GM12878 (cell line): ENCODE data around the gene ARHGDIG. TPM values are rescaled to one million over a fixed set of nuclear protein-coding genes. Genes with fewer than 3 reads are reported as not detected.

ENCODE experiments used
- ATAC-seq: fragments of 200-7000 bp; cut with Tn5 transposase; 3 replicates; pipeline ENCODE4 v1.9.1; 2020; ENCODE audit warnings: mild to moderate bottlenecking, moderate library complexity
- BruUV-seq: library from RNA; stranded (reverse); fragments of 400-500 nt; replicated peaks from 2 replicates; lab custom pipeline; 2021; lab: Mats Ljungman, UMichigan
- CTCF ChIA-PET: fragments of 300-600 bp; sonication (Branson Sonifier 250); formaldehyde crosslinking; extraction: SDS; loops from one replicate; lab custom pipeline; 2021; ENCODE audit warnings: inconsistent platforms; lab: Yijun Ruan, JAX
- POLR2A ChIA-PET: fragments of 350-600 bp; formaldehyde crosslinking; extraction: SDS; loops from one replicate; lab custom pipeline; 2021; ENCODE audit warnings: inconsistent platforms; lab: Charles Lee
- RAD21 ChIA-PET: fragments of 300-600 bp; sonication (Branson Sonifier 250); formaldehyde crosslinking; loops from one replicate; lab custom pipeline; 2023; ENCODE audit warnings: antibody characterized with exemption; ENCODE audit not compliant: unreplicated experiment; lab: Charles Lee
- SMC1A ChIA-PET: fragments of 300-600 bp; sonication (Branson Sonifier 250); formaldehyde crosslinking; loops from one replicate; lab custom pipeline; 2023; ENCODE audit not compliant: unreplicated experiment, uncharacterized antibody; lab: Charles Lee
- DNase-seq: peaks from one replicate; pipeline ENCODE4 v3.0.0-alpha.2; 2011; ENCODE audit warnings: low read depth, low spot score
- FAIRE-seq: peaks from 3 replicates; lab custom pipeline; 2011; peaks lifted over from hg19 to GRCh38; lab: Jason Lieb, UNC
- H2AFZ ChIP-seq: 2 replicates; pipeline ENCODE4 v1.6.0; 2011; ENCODE audit warnings: low read depth, low read length, control low read depth; ENCODE audit not compliant: control insufficient read depth
- H3K27ac ChIP-seq: 2 replicates; pipeline ENCODE4 v1.5.1; 2011; ENCODE audit warnings: control low read depth; ENCODE audit not compliant: control insufficient read depth, insufficient read depth
- H3K27me3 ChIP-seq, 2 experiments: replicated peaks in 1 of 2; 2 replicates each; pipeline versions ENCODE4 v1.6.0 to v1.6.1; 2011; ENCODE audit warnings: low read length in 1 of 2; ENCODE audit not compliant: control insufficient read depth in 2 of 2, insufficient read depth in 2 of 2
- H3K36me3 ChIP-seq, 2 experiments: 2 replicates each; pipeline ENCODE4 v1.5.1; 2011; ENCODE audit warnings: low read length in 1 of 2; ENCODE audit not compliant: control insufficient read depth in 2 of 2, insufficient read depth in 2 of 2
- H3K4me1 ChIP-seq: 2 replicates; pipeline ENCODE4 v1.6.1; 2011; ENCODE audit warnings: mild to moderate bottlenecking, low read length, moderate library complexity, mixed read lengths; ENCODE audit not compliant: control insufficient read depth, insufficient read depth
- H3K4me2 ChIP-seq: 2 replicates; pipeline ENCODE4 v1.6.0; 2011; ENCODE audit warnings: control low read depth; ENCODE audit not compliant: control insufficient read depth, insufficient read depth
- H3K4me3 ChIP-seq: fragments of 200-600 bp; sonication (generic); 2 replicates; pipeline ENCODE4 v1.5.1; 2016
- H3K79me2 ChIP-seq: 2 replicates; pipeline ENCODE4 v1.6.0; 2011; ENCODE audit warnings: low read length; ENCODE audit not compliant: control insufficient read depth, insufficient read depth
- H3K9ac ChIP-seq: 2 replicates; pipeline ENCODE4 v1.8.0; 2011; ENCODE audit warnings: low read length, control low read depth, mixed read lengths; ENCODE audit not compliant: control insufficient read depth, insufficient read depth
- H3K9me3 ChIP-seq: replicated peaks from 3 replicates; pipeline ENCODE4 v1.5.1; 2011; ENCODE audit warnings: mild to moderate bottlenecking, low read length; ENCODE audit not compliant: control insufficient read depth, insufficient read depth
- H4K20me1 ChIP-seq: 2 replicates; pipeline ENCODE4 v1.6.0; 2011; ENCODE audit not compliant: control insufficient read depth, insufficient read depth
- CUX1 ChIP-seq: IDR thresholded peaks from 2 replicates; pipeline ENCODE4 v1.6.1; 2012; ENCODE audit warnings: improper control_type of control experiment, low read depth, low read length; ENCODE audit not compliant: insufficient replicate concordance
- ETV6 ChIP-seq, 2 experiments: fragments of 450-650 bp in 1 of 2; IDR thresholded peaks in 1 of 2; conservative IDR thresholded peaks in 1 of 2; 2 replicates each; pipeline ENCODE4 v1.6.1; 2014; ENCODE audit warnings: antibody characterized with exemption in 1 of 2, borderline replicate concordance in 1 of 2, low read depth in 1 of 2, mild to moderate bottlenecking in 1 of 2, moderate library complexity in 1 of 2
- MYB ChIP-seq: fragments of 150-350 bp; IDR thresholded peaks from 2 replicates; pipeline ENCODE4 v1.6.1; 2014; ENCODE audit warnings: mild to moderate bottlenecking, low read depth, low read length, borderline replicate concordance
- ZNF687 ChIP-seq: fragments of 450-650 bp; IDR thresholded peaks from 2 replicates; pipeline ENCODE4 v1.6.1; 2017; ENCODE audit warnings: mild to moderate bottlenecking, moderate library complexity
- WGBS: methylation state at CpG from one replicate; pipeline ENCODE4 v1.1.6; 2016; ENCODE audit warnings: low lambda C conversion rate; ENCODE audit not compliant: insufficient replicate concordance, insufficient coverage; ENCODE audit errors: missing lambda C conversion rate; 5-methylcytosine and 5-hydroxymethylcytosine counted together
- in situ Hi-C: fragments of 300-500 bp; cut with MboI; formaldehyde crosslinking; loops from 9 replicates; pipeline ENCODE4 v1.14.3; 2018; ENCODE audit warnings: mixed read lengths
- intact Hi-C: fragments of 100-400 bp; cut with micrococcal nuclease; formaldehyde crosslinking; loops from one replicate; pipeline ENCODE4 v1.14.2; 2022; ENCODE audit not compliant: unreplicated experiment
- polyA plus RNA-seq, 11 experiments: library from polyadenylated mRNA; depleted of rRNA in 4 of 11; unstranded in 6 of 11; stranded (reverse) in 5 of 11; fragments of >200 nt; fragmentation: Nextera tagmentation in 4 of 11; fragmentation: Illumina TruSeq in 1 of 11; extraction: Ambion mirVana in 4 of 11; extraction: Trizol in 1 of 11; gene quantifications; 1 replicate in 1 of 11; 2 replicates in 10 of 11; pipeline versions ENCODE4 v1.2.1 to v1.2.3, GENCODE V29; 2011 to 2016; ENCODE audit warnings: inconsistent platforms in 2 of 11, missing spikeins in 2 of 11, low read depth in 1 of 11
- total RNA-seq, 4 experiments: library from RNA; depleted of rRNA in 3 of 4; stranded (reverse); fragments of >200 nt in 3 of 4; fragmentation: Illumina TruSeq in 1 of 4; extraction: Trizol in 1 of 4; gene quantifications; 2 replicates each; pipeline versions ENCODE4 v1.2.1 to v1.2.3, GENCODE V29; 2013 to 2021
- TF ChIP-seq, protein P1 (sequence below): IDR thresholded peaks from 2 replicates; pipeline ENCODE4 v1.6.1; 2012; ENCODE audit warnings: low read depth, low read length, improper control_type of control experiment
- TF ChIP-seq, protein P2 (sequence below), 3 experiments: IDR thresholded peaks in 2 of 3; conservative IDR thresholded peaks in 1 of 3; 2 replicates each; pipeline ENCODE4 v1.5.1; 2011; ENCODE audit warnings: low read depth in 3 of 3, low read length in 3 of 3, mild to moderate bottlenecking in 3 of 3, control low read depth in 2 of 3, moderate library complexity in 2 of 3, inconsistent platforms in 1 of 3, mixed read lengths in 1 of 3; ENCODE audit not compliant: control insufficient read depth in 2 of 3, insufficient read depth in 1 of 3; ENCODE audit errors: extremely low read depth in 1 of 3

Gene ARHGDIG
- total and polyA plus RNA-seq, 10 of the 15 experiments (the other 5 are each of a cell fraction or from before 2014, with no cell fraction given) = not detected

DNA sequence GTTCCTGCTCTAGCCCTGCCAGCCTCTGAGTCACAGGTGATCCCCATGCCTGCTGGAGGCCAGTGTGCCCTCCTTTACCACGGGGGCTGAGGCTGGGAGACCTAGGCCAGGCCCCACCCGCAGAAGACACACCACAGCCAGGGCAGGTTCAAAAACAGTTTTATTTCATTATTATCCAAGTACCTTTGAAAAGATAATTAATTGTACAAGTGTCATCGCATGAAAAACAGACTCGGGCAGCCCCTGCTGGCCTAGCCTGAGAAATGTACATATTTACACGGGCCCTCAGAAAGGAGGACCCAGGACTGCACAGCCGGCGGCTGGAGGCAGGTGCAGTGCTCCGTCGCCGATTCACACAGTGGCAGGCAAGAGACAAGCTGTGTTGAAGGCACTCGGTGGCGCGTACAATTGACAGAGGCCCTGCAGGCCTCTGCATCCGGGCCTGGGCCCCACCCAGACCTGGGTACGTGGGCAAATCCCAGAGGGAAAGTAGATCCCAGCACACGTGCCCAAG is 7.0 kb downstream of the ARHGDIG start:
- in situ Hi-C loops (no loop called here), intact Hi-C loops (no loop called here)
- FAIRE-seq (no peak), ATAC-seq (no peak), DNase-seq (no peak)
- no peaks in the 10 kb centered on the region for H3K79me2 ChIP-seq
- TF ChIP-seq MYB = no peak
- TF ChIP-seq ZNF687 = no peak
- TF ChIP-seq, protein P1, sequence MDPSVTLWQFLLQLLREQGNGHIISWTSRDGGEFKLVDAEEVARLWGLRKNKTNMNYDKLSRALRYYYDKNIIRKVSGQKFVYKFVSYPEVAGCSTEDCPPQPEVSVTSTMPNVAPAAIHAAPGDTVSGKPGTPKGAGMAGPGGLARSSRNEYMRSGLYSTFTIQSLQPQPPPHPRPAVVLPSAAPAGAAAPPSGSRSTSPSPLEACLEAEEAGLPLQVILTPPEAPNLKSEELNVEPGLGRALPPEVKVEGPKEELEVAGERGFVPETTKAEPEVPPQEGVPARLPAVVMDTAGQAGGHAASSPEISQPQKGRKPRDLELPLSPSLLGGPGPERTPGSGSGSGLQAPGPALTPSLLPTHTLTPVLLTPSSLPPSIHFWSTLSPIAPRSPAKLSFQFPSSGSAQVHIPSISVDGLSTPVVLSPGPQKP = no peak
- no peak for TF ChIP-seq CUX1
- no peak for TF ChIP-seq ETV6 (conservative IDR thresholded peaks at IDR 0.05 in 1 of 2, IDR thresholded peaks at IDR 0.05 in 1 of 2; ENCODE audit: borderline replicate concordance in 1 of 2, low read depth in 1 of 2)
- TF ChIP-seq, protein P2, sequence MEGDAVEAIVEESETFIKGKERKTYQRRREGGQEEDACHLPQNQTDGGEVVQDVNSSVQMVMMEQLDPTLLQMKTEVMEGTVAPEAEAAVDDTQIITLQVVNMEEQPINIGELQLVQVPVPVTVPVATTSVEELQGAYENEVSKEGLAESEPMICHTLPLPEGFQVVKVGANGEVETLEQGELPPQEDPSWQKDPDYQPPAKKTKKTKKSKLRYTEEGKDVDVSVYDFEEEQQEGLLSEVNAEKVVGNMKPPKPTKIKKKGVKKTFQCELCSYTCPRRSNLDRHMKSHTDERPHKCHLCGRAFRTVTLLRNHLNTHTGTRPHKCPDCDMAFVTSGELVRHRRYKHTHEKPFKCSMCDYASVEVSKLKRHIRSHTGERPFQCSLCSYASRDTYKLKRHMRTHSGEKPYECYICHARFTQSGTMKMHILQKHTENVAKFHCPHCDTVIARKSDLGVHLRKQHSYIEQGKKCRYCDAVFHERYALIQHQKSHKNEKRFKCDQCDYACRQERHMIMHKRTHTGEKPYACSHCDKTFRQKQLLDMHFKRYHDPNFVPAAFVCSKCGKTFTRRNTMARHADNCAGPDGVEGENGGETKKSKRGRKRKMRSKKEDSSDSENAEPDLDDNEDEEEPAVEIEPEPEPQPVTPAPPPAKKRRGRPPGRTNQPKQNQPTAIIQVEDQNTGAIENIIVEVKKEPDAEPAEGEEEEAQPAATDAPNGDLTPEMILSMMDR (IDR thresholded peaks at IDR 0.05 in 2 of 3, conservative IDR thresholded peaks at IDR 0.05 in 1 of 3; ENCODE audit: control insufficient read depth in 2 of 3, extremely low read depth in 1 of 3, insufficient read depth in 1 of 3, low read depth in 3 of 3, low read length in 3 of 3) = peak in 2 of 3 experiments; percentile 7 to 36; a peak in 3 of 6 replicates
- no peaks in the 10 kb centered on the region for H3K4me1 ChIP-seq
- no peaks in the 10 kb centered on the region for H3K27me3 ChIP-seq
- BruUV-seq = no TSS peak
- H4K20me1 ChIP-seq = no peaks in the 10 kb centered on the region
- no peak overlapping the region for H3K4me2 ChIP-seq
- CTCF ChIA-PET = no interaction called here
- RAD21 ChIA-PET = interaction anchor here (1.0 kb wide), 1 partner anchor 62 kb away, joined by 3 read pairs; no protein-coding TSS in a partner anchor
- no peak overlapping the region for H3K9ac ChIP-seq
- WGBS = 79% methylated on average over 16 of the region's 16 CpGs
- H3K27ac ChIP-seq = no peak overlapping the region
- H3K4me3 ChIP-seq = no peak overlapping the region
- POLR2A ChIA-PET = no interaction called here
- peaks cover 0 to 13% of the 10 kb centered on the region in 2 experiments; a peak in 2 of 4 replicates for H3K36me3 ChIP-seq
- SMC1A ChIA-PET = no interaction called here
- H3K9me3 ChIP-seq = no peaks in the 10 kb centered on the region
- H2AFZ ChIP-seq = no peak overlapping the region
